ENCODE measurements around the gene TMEM214.

Gene TMEM214, protein sequence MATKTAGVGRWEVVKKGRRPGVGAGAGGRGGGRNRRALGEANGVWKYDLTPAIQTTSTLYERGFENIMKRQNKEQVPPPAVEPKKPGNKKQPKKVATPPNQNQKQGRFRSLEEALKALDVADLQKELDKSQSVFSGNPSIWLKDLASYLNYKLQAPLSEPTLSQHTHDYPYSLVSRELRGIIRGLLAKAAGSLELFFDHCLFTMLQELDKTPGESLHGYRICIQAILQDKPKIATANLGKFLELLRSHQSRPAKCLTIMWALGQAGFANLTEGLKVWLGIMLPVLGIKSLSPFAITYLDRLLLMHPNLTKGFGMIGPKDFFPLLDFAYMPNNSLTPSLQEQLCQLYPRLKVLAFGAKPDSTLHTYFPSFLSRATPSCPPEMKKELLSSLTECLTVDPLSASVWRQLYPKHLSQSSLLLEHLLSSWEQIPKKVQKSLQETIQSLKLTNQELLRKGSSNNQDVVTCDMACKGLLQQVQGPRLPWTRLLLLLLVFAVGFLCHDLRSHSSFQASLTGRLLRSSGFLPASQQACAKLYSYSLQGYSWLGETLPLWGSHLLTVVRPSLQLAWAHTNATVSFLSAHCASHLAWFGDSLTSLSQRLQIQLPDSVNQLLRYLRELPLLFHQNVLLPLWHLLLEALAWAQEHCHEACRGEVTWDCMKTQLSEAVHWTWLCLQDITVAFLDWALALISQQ

DNA sequence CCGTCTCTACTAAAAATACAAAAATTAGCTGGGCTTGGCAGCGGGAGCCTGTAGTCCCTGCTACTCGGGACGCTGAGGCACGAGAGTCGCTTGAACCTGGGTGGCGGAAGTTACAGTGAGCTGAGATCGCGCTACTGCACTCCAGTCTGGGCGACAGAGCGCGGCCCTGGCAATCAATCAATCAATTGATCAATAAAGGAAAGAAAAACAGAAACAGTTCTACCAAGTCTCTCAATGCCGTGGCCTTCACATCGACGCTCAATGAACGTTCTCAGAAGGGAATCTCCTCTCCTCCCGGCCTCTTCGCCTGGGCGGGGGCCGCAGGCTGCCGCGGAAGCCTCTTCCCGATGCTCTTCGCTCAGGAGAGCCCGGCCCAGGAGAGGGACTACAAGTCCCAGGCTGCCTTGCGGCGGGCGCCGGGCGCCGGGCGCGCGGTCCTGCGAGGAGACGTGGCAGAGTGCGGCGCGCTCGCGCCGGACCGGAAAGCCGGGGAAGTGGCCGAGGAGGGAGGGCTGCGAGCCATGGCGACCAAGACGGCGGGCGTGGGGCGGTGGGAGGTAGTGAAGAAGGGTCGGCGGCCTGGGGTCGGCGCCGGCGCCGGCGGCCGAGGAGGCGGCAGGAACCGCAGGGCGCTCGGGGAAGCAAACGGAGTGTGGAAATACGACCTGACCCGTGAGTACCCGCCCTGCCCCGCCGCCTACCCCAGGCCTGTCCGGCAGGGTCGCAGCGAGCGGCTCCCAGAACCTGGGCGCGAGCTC lies at the start of gene TMEM214:
TMEM214 (plus strand) TSS at position 471 of the 758 bp plus-strand sequence; CDS start at position 522, 51 bp downstream.
- TF ChIP-seq, protein P1, sequence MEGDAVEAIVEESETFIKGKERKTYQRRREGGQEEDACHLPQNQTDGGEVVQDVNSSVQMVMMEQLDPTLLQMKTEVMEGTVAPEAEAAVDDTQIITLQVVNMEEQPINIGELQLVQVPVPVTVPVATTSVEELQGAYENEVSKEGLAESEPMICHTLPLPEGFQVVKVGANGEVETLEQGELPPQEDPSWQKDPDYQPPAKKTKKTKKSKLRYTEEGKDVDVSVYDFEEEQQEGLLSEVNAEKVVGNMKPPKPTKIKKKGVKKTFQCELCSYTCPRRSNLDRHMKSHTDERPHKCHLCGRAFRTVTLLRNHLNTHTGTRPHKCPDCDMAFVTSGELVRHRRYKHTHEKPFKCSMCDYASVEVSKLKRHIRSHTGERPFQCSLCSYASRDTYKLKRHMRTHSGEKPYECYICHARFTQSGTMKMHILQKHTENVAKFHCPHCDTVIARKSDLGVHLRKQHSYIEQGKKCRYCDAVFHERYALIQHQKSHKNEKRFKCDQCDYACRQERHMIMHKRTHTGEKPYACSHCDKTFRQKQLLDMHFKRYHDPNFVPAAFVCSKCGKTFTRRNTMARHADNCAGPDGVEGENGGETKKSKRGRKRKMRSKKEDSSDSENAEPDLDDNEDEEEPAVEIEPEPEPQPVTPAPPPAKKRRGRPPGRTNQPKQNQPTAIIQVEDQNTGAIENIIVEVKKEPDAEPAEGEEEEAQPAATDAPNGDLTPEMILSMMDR (IDR thresholded peaks at IDR 0.05; ENCODE audit: low read depth, low read length, missing control alignments), result no peak
- H3K4me3 ChIP-seq (replicated peaks; ENCODE audit: low read depth, low read length), result peak within 1 kb of the TSS; percentile 99
- DNase-seq (ENCODE audit: extremely low read depth, low read depth), result peak; percentile 26

DNA sequence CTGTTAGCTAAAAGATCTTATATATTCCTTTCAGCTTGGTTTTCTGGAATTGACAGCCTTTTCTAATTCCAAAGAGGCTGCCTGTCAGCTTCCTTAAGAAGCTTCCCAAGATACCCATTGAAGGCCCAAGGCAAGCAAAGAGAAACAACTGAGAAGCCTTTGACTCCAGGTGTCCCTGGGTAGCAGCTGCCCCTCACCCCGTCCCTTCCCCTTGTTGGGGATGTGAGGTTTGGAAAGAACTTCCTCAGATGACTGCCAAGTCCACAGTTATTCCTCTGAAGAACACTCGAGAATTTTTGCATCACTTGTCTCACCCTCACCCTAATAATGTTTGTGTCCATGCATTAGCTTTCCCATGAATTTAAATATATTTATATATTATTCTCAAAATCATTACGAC lies 49.0 kb upstream of the TMEM214 start:
- no peak overlapping the region for H3K4me3 ChIP-seq (replicated peaks; ENCODE audit: low read depth, low read length)
- TF ChIP-seq, protein P1 (IDR thresholded peaks at IDR 0.05; ENCODE audit: low read depth, low read length, missing control alignments), result no peak
- DNase-seq (ENCODE audit: extremely low read depth, low read depth), result no peak

DNA sequence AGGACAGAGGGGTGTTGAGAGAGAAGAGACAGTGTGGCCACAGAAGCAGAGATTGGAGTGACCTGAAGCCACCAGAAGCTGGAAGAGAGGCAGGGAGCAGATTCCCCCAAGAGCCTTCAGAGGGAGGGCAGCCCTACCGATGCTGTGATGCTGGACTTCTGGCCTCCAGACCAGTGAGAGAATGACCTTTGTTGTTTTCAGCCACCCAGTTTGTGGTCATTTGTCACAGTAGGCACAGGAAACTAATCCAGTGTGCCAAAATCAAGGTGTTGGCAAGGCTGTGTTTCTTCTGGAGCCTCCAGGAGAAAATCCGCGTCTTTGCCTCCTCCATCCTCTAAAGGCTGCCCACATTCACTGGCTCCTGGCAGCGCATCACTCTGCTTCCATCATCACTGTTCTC lies 47.0 kb upstream of the TMEM214 start:
- DNase-seq (ENCODE audit: extremely low read depth, low read depth), result no peak
- H3K4me3 ChIP-seq (replicated peaks; ENCODE audit: low read depth, low read length), result no peak overlapping the region
- TF ChIP-seq, protein P1 (IDR thresholded peaks at IDR 0.05; ENCODE audit: low read depth, low read length, missing control alignments), result no peak

DNA sequence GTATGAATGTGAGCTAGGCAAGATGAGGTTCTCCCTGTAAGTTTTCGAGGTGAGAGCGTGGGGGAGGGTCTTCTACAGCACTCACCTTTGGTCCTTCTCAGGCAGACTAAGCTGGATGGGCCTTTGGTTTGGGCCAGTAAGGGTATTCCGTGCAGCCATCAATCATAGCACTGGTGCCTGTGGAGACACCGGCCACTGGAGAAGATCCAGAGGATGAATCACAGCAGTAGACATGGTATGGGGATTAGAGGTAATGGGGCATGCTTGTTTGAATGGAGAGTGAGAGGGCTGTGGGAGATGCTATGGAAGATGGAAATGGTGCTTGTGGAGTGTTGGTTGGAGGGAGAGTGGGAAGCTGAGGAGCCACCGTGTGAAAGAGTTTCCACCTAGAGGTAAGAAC lies 46.2 kb upstream of the TMEM214 start:
- DNase-seq (ENCODE audit: extremely low read depth, low read depth), result no peak

DNA sequence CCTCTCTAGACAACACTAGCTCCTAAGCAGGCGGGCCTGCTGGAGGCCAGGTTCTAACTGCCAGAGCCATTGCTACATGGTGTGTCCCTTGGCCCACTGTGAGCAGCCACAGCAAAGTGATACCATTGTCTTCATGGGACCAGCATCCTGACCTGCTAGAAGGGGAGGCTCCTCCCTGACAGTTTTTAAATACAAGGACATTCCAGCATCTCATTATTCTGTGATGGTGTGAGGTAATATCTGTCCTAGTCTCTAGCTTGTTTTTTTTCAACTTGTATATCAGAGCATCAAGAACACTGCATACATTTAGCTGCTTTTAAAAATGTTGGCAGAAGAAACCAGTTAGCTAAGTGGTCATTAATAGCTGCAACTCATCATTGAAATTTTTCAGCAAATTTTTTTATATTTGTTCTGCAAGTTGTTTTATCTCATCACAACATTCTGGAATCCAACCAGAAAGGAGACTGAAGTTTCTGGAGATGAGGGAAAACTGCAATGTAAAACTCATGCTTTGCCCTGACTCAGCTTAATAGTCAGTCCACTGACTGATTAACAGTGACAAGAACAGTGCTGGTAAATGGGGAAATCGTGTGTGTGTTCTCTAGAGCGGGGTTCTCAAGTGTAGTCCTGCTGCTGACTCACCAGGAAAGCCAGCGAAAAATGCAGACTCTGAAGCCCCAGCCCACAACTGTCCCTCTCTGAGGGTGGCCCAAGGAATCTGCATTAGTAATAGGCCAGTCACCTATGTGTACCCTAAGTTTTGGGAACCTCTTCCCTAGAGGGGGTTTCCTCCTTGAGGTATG lies 44.5 kb upstream of the TMEM214 start:
- H3K4me3 ChIP-seq (replicated peaks; ENCODE audit: low read depth, low read length), result no peak overlapping the region
- TF ChIP-seq, protein P1 (IDR thresholded peaks at IDR 0.05; ENCODE audit: low read depth, low read length, missing control alignments), result no peak
- DNase-seq (ENCODE audit: extremely low read depth, low read depth), result peak; percentile 15

More for the DNA sequence above, 46.2 kb upstream of the TMEM214 start:
- TF ChIP-seq, protein P1 (IDR thresholded peaks at IDR 0.05; ENCODE audit: low read depth, low read length, missing control alignments), result no peak
- H3K4me3 ChIP-seq (replicated peaks; ENCODE audit: low read depth, low read length), result no peak overlapping the region

DNA sequence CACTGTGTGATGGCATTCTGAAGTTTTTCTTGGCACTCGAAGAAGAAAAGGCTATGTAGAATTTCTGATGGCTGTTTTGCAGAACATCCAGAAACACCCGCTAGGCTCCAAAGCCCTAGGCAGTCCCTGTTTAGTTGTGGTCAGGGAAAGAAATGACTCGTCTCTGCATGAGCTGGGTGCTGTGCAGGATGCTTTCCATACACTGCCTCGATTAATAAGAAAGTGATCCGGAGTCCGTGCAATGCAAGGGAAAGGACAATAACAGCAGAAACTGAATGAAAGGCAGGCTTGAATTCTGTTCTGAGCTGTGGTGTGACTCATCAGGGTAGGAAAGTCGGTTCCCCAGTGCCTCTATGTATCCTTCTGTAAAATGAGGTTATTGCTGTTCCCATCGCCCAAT lies 43.6 kb upstream of the TMEM214 start:
- TF ChIP-seq, protein P1 (IDR thresholded peaks at IDR 0.05; ENCODE audit: low read depth, low read length, missing control alignments), result no peak
- no peak overlapping the region for H3K4me3 ChIP-seq (replicated peaks; ENCODE audit: low read depth, low read length)
- no peak for DNase-seq (ENCODE audit: extremely low read depth, low read depth)

Measured in HFF-Myc (cell line).